ENCODE data around the gene RALY.

DNA sequence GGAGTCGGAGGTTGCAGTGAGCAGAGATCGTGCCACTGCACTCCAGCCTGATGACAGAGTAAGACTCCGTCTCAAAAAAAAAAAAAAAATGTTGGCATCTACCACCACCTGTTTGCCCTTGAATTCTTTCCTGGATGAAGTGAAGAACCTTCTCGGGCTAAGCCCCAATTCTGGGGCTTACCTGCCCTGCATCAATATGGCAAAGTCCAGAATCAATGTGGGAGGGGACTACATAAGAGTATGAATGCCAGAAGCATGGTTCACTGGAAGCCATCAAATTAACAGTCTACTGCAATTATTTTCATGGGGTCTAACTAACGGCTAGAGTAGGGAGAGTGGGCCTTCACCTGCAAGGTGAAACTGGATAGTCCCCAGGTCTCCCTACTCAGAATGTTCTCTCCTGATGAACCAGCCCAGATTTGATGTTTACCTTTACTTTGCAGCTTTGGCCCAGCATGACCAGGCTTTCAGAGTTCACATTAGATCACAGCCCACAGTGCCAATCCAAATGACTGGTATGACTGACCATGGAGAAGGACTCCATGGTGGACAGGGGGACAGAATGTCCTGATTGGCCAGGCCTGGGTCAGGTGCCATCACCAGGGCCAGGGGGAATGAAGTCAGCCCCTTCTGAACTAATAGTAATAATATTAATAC lies 7.0 kb upstream of the RALY start:
- no peak for TF ChIP-seq POLR2A (IDR thresholded peaks at IDR 0.05)
- TF ChIP-seq, protein P1, sequence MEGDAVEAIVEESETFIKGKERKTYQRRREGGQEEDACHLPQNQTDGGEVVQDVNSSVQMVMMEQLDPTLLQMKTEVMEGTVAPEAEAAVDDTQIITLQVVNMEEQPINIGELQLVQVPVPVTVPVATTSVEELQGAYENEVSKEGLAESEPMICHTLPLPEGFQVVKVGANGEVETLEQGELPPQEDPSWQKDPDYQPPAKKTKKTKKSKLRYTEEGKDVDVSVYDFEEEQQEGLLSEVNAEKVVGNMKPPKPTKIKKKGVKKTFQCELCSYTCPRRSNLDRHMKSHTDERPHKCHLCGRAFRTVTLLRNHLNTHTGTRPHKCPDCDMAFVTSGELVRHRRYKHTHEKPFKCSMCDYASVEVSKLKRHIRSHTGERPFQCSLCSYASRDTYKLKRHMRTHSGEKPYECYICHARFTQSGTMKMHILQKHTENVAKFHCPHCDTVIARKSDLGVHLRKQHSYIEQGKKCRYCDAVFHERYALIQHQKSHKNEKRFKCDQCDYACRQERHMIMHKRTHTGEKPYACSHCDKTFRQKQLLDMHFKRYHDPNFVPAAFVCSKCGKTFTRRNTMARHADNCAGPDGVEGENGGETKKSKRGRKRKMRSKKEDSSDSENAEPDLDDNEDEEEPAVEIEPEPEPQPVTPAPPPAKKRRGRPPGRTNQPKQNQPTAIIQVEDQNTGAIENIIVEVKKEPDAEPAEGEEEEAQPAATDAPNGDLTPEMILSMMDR (IDR thresholded peaks at IDR 0.05): no peak

Data from heart left ventricle (tissue), 13 donors.